ENCODE data around the gene PTHLH. TPM values are rescaled to one million over a fixed set of nuclear protein-coding genes. Genes with fewer than 3 reads are reported as not detected.

The PTHLH gene
- total RNA-seq, 1 donor from 2014 or later: 3.4 TPM

DNA sequence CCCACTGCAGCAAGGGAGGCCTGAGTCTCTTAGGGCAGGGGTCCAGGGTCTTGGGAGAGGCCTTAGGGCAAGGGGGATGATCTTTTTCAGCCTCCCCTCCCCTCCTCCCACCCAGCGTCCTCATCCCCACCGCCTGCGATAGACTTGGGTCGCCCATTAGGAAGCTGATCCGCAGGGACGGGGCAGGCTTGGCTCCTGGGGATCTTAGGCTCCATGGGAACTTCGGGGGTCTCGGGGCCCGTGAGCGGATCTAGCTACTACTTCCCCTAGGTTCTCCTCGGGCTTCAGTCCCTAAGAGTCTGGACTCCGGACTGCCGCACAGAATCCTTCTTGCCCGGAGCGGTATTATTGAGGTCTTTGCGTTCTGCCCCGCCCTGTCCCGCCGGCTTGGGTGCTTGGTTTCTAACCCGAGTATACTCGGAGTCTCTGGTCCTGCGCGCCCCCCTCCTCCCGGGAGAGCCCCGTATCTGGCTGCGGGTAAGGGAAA lies 2.2 kb upstream of the PTHLH start:
- no peak for DNase-seq (ENCODE audit: low read depth, low spot score)

DNA sequence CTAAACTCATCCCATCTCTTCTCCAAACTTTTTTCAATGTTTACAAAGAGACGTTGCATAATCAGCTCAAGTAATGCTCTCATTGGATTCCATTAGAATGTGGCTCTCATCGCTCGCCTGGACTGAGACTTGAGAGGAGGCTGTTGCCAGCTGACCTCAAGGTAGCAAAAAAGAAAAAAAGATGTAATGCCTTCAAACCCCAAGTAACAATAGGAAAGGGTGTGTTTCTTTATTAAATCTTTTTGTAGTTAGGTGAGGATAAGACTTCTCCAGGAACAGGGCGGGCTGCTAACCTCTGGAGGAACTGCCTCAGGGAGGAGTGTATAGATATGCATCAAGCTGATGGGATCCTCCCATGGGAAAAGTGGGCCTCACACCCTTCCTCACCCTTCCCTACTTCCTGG lies 956 bp upstream of the PTHLH start:
- DNase-seq (ENCODE audit: low read depth, low spot score): no peak

DNA sequence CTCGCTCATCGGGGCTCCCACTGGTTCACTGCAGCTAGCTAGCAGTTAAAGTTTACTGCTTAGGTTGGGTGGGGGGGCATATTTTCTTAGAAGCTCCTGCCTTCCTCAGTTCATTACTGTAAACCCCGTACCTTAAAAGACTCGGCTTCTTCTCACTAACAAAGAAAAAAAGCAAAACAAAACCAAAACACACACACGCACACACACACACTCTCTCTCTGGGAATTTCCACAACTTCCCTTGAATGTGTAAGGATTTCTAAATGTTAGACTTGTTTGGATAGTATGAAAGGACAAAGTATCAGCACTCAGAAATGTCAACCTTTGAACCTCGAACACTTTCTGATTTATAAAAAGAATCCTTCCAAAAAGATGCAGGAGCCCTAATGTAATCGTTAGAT lies 927 bp downstream of the PTHLH start:
- DNase-seq (ENCODE audit: low read depth, low spot score): no peak

DNA sequence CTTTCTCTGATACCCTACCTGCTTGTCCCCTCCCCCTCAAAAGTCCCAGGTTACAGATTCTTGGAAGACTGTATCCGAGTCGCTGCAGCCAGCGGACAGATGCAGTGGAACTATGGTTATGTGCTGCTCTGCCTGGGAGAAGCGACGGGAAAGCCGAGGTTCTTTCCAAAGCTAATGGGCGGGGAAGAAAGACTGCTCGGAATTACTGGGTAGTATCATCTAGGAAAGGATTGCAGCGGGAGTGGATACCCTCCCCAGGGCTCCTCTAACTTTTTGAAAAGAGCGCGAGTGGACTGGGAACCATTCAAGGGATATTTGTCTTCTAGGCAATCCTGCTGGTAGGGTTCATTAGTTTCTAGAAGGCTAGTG lies 1.4 kb downstream of the PTHLH start:
- DNase-seq (ENCODE audit: low read depth, low spot score): no peak

DNA sequence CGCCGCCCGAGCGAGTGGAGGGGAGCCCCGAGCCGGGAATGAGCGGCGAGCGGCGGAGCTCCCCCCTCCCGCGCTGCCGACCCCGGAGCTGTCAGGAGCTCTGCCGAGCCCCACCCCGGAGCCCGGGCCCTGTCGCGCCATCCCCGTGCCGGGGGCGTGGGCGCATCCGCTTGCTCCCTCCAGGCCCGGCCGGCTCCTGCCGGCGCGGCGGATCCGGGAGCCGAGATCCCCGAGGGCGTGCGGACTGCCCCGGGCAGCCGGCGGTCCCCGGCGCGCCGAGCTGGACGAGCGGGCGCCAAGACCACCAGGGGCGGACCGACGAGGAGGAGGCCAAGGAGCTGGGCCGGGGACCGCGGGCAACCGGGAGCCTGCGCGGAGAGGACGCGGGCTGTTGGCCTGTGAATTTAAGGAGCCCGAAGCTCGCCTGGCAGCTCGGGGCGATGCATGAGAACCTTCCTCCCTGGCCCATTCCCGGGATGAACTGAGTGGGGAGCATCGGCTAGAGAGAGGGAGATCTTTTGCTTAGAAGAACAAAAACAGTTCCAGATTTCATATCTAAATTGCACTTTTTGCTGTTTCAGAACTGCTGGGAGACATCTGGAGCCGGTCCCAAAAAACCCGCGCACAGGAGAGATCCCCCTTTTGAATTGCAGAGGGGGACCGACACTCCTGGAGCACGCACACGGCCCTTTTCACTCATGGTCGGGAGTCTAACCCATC lies 2.0 kb downstream of the PTHLH start:
- no peak for DNase-seq (ENCODE audit: low read depth, low spot score)

DNA sequence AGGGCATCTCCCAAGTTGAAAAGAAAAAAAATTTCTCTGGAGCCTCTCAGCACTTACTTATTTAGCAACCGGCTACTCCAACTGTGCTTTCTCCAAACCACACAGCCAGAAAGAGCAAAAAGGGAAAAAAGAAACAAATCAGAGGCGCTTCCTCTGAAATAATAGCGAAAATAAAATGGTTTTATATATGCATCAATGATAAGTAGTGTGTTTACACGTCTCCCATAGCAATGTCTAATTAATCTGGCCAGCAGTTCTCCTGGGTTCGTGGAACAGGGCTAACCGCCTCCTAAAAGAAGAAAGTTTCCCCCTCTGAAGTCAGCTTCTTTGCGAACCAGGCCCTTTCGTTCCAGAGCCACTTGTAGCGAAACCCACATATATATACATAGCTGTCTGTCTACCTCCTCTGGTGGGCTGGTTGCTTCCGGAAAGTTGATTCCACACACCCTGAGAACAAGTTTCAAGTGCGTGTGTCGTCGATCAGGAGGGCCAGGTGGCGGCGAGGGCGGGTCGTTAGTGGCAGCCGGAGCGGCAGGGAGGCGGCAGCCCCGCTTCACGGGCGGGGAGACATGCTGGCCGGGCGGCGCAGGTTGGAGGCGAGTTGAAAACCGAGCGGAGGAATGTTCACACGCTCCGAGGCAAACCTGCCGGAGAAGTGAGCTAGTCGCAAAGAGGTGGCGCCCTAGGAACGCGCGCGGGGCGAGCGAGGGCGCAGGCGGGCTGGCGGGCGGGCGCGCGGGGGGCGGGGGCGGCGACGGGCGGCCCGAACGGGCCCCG lies 2.7 kb downstream of the PTHLH start:
- DNase-seq (ENCODE audit: low read depth, low spot score): no peak

DNA sequence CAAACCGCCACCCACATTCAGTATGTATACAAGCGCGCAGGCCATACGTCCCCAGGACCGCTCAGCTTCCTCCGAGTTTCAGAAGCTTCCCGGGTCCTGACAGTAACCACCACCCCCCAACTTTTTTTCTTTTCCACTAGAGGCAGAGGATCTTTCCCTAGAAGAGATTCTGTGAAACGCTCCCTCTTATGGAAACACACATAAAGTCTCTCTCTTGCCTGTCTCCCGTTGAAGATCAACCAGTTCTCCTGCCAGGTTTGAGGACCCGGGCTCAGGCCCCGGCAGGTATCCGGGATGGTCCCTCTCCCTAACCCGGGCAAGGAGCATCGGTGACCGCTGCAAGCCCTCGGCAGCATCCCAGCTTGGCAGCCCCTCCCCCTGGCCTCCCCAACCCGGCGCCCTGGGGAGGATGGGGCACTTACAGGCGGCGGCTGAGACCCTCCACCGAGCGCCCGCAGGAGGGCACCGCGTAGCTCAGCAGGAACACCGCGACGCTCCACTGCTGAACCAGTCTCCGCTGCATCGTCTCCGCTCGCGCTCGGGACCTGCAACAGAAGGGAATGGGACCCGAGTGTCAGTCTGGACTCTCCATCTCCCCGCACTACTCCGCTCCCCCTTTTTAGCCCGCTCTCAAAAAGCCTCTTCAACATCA lies 3.4 kb downstream of the PTHLH start:
- no peak for DNase-seq (ENCODE audit: low read depth, low spot score)

DNA sequence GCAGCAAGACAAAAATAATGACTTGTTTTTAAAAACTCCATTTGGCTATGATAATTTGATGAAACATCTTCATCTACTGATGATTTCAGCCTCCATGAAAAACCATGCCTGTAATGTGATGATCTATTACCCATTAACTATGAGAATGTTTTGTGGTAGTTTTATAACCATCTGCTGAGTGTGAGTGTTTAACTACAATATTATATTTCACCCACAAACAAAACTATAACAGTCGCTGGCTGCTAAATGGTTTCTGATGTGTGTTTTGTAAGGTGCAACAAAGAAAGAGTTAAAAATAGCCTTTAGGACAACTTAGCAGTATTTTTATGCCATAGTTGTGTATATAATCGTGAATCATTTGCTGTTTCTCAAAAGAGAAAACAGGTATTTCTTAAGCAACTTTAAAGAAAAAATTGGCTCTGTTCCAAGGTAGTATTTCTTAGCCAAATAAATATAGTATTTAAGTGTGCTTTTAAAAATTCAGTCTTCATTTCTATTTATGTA lies 4.9 kb downstream of the PTHLH start:
- DNase-seq (ENCODE audit: low read depth, low spot score): no peak

DNA sequence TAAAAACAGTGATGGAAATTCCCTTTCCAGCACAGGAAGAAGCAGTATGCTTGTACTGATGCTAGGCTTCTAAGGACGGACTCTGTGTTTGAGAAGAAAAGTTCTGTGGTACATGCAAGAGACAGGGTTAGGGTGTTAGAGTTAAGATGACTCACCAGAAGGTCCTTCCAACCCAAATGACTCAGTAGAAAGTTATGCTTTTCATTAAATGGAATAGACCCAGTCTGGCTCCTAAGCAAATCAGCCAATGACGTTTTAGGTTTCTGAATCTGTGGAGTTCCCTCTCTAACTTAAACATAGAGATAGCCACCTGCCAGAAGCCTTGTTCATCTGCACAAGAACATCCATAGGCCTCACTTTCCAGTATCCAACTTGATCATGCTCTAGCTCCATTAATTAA lies 5.7 kb downstream of the PTHLH start:
- DNase-seq (ENCODE audit: low read depth, low spot score): peak; percentile 86

DNA sequence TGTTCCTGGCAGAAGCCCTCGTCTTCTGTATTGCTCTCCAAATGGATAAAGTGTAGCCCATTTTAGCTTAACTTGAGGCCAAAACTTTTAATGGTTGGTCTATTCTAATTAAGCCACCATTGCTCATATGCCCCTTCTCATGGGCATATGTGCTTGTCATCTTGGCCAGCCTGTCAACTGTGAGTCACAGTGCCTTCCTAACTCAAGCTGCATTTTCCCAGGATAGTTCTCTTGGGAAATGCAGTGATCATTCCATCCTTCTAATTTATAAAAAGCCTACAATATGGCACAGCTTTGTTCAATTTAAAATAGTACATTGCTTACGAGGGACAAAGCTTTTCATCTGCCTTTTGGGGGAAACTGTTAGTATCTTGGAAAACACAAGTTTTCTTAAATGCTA lies 6.6 kb downstream of the PTHLH start:
- DNase-seq (ENCODE audit: low read depth, low spot score): no peak

DNA sequence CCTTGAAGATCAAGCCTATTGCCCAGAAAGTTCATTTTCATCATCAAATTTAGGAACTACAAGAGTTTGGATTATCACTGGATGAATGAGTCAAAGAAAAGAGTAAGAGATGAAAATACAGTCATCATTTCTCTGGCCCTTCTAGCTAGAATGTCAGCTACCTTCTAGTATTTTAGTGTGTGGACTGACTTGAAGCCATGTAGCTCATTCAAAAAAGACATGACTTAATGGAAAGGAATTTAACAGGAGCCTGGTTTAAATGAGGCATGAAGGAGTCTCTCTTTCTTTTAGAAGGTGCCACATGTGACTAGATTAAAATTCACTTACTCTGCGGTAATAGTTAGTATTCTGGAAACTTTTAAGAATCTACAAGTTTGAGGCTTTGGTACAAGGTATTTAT lies 7.1 kb downstream of the PTHLH start:
- no peak for DNase-seq (ENCODE audit: low read depth, low spot score)

DNA sequence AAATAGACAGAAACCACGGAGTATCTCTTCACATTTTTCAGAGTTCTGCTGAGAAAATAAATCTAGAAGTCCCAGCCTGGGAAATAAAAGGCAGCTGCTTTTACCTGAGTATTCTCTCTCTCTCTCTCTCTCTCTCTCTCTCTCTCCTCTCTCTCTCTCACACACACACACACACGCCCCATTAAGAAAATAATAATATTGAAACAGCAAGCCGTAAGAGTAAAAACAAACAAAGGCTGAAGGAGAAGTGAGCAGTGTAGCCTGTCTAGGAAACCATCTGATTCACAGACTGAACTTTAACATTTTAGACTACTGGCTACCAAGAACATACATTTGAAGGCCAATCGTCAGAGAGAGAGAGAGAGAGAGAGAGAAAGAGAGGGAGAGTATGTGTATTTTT lies 8.4 kb downstream of the PTHLH start:
- no peak for DNase-seq (ENCODE audit: low read depth, low spot score)

DNA sequence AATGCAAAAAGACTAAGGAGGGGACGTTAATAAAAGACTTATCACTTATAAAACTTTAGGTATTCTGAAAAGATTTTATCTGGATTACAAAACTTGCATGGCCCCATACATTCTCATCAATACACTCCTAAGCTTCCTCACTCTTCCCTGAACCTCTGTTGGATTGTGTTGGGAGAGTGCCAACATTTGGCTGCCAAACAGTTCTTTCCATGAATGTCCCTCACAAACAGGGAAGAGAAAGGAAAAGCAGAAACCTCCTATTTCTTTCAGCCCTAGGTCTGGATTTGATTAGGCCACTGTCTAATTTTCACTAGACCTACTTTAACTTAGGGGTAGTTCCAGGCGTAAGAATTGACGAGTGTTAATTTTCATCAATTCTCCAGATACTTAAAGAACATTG lies 11.7 kb downstream of the PTHLH start:
- no peak for DNase-seq (ENCODE audit: low read depth, low spot score)

DNA sequence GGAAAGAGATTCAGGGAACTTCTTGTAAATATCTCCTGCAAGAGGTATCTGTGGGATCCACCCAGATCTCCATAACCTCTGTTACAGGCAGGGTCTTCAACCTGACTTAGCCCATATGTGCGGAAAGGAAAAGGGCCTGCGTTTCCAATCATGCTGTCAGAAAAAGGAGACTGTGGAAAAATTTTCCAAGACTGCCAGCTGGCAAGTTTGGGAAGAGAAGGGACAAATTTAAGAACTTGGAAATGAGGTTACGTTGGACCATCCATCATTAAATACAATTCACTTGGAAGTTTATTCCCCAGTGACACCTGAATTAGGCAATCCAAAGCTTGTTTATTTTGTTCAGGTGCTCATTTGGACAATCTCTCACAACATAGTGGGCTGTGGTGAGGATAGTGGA lies 13.9 kb downstream of the PTHLH start:
- no peak for DNase-seq (ENCODE audit: low read depth, low spot score)

DNA sequence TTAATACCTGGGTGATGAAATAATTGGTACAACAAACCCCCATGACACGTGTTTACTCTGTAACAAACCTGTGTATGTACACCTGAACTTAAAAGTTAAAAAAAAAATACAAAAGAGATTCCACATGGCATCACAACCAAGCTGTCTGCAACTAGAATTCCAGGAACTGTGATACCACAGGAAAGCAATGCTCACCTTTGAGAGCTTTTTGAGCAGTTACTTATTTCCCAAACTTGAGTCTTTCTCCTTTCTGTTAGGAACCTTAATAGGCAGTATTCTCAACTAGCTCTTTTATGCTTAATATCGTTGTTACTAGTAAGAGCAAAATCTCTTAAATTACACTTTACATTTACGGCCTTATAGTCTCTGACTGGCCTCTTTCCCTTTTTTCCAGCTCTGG lies 15.2 kb downstream of the PTHLH start:
- no peak for DNase-seq (ENCODE audit: low read depth, low spot score)

DNA sequence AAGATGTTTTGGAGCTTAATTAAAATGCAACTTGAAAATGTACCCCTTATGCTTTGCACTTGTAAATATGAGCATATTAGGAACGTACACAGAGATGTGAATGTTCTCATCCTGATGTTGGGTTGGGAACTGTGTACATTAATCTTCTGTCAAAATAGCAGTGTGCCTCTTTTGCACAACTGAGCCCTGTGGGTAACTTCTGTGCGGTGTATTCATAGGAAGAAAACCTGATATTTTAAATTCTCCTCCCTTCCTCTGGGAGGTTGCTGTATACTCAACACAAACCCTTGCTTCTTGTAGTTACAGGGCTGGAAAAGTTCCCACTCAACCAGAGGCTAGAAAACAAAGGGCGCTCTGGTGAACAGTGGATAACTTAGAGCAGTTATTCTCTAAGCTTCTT lies 18.7 kb downstream of the PTHLH start:
- no peak for DNase-seq (ENCODE audit: low read depth, low spot score)

DNA sequence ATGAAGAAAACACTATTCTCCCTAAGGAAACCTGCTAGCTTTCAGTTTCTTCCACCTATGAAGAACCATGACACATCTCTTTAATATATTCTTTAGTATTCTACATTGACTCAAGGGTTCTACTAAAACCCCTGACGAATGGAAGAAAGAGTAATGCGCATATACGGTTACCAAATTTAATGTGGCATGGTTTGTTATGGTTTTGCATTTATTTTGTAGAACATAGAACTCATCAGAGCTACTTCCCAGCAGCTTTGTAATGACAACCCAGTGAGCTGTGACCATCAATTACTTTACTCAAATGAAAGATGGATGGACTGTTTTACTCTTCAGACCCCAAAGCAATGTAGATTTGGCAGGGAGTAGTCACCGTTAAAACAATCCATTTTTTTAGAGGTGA lies 19.2 kb downstream of the PTHLH start:
- no peak for DNase-seq (ENCODE audit: low read depth, low spot score)

DNA sequence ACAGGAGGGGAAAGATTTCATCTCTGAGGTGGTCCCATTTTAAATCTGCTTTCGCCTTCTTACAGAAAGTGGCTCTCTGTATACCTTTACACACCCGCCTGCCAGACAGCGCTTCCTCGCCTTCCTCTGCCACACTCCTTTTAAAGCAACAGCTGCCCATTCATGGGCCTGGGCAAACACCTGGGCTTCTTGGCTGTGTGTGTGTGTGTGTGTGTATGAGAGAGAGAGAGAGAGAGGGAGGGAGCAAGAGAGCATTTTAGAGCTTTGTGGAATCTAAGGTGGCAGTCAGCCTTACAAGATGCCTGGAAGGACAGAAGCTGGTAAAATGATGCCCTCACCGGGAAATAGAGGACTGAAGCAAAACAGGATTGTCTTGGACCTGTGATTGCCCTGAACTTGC lies 20.0 kb downstream of the PTHLH start:
- no peak for DNase-seq (ENCODE audit: low read depth, low spot score)

DNA sequence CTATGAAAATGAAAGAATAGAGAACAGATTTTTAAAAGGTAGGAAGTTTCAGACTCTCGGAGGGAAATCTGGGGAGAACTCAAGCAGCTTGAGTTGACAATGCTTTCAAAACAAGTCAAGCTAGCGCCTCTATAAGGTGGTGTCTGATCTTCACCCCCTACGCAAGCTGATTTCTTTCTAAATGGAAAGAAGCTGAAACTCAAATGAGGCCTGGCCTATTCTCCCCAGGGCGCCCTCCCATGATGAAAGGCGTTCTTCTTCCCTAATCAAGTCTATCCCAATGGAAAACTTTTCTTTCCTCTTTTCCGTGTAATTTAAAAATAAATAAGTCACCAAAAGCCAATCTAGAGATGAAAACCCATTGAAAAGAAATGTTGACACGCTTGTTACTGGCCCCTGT lies 20.6 kb downstream of the PTHLH start:
- no peak for DNase-seq (ENCODE audit: low read depth, low spot score)

DNA sequence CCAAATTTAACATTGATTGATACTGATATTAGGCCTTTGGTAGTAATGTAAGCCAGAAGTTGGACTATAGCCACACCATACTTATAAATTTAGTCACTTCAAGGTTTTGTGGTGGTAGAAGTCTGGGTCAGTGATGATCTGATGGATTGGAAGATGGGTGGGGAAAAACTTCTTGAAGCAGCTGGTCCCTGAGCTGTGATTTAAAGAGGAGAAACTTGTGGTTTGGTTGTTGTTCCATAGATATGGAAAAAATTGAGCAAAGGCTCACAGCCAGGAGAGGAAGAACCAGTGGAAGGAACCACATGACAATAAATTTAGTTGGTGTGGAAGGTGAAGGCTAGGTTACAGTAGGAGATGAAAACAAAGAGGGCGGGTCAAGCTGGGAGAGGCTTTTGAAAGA lies 26.1 kb downstream of the PTHLH start:
- no peak for DNase-seq (ENCODE audit: low read depth, low spot score)

DNA sequence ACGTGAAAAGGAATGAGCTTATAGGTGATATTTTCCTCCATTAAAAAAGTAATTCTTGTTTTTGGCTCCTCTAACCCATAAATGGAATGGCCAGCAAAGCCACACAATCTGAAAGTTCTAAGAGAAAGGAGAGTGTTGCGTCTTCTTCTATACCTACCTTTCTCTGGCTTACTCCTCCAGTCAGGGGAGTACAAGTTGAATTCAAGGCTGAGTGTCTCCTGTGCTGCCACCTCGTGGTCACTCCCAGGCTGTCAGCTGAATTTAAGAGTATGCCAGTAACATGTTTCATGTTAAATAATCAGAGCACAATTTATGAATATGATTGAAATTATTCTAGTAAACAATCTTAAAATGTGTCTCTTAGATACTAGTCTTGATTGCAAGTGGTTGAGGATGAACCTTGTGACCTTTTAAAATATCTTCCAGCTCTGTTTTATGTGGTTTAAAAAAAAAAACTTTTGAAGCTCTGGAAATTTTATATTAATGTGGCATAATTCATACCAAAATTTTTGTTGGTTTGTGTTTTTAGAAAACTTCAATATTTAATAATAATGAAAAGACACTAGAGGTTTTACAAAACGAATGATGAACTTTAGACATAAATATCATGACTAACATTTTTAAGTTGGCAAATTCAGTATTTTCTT lies 31.7 kb downstream of the PTHLH start:
- DNase-seq (ENCODE audit: low read depth, low spot score): peak; percentile 30

DNA sequence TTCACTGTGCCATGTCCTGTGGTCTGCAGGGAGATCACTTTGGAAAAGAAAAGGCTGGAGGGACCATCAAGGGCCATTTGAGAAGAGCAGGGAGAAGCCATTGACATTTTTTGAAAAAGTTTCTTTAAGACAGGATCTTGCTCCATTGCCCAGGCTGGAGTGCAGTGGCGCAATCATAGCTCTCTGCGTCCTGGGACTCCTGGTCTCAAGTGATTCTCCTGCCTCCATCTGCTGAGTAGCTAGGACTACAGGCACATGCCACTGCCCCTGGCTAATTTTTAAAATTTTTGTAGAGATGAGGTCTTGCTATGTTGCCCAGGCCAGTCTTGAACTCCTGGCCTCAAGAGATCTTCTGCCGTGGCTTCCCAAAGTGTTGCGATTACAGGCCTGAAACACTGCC lies 32.3 kb downstream of the PTHLH start:
- no peak for DNase-seq (ENCODE audit: low read depth, low spot score)

Data from pulmonary artery endothelial cell (primary cell).